Neural crest cell (in vitro differentiated cells): Measurements from ENCODE around the gene GNAT2. TPM values are rescaled to one million over a fixed set of nuclear protein-coding genes. Genes with fewer than 3 reads are reported as not detected.

Experiments
- DNase-seq: peaks from one replicate; pipeline ENCODE4 v3.0.0; 2021; ENCODE audit warnings: low read depth, mixed read lengths, low spot score
- H3K27ac Mint-ChIP-seq: one replicate; pipeline ENCODE4 v1.8.0; 2021; ENCODE audit warnings: mild to moderate bottlenecking, mixed read lengths; ENCODE audit not compliant: unreplicated experiment
- H3K27me3 Mint-ChIP-seq: 2 replicates; pipeline ENCODE4 v1.8.0; 2021; ENCODE audit warnings: low read depth, mild to moderate bottlenecking, mixed read lengths
- H3K36me3 Mint-ChIP-seq: 2 replicates; pipeline ENCODE4 v1.8.0; 2021; ENCODE audit warnings: low read depth, mild to moderate bottlenecking, mixed read lengths
- H3K4me1 Mint-ChIP-seq: 2 replicates; pipeline ENCODE4 v1.8.0; 2021; ENCODE audit warnings: mixed read lengths
- H3K4me3 Mint-ChIP-seq: one replicate; pipeline ENCODE4 v1.8.0; 2021; ENCODE audit warnings: mild to moderate bottlenecking, mixed read lengths
- H3K9me3 Mint-ChIP-seq: 2 replicates; pipeline ENCODE4 v1.8.0; 2021; ENCODE audit warnings: mixed read lengths
- total RNA-seq: library from RNA; stranded (reverse); gene quantifications from 2 replicates; pipeline ENCODE4 v1.2.1, GENCODE V29; 2021
- TF ChIP-seq, protein P1 (sequence below): fragments of 200-600 bp; sonication (generic); conservative IDR thresholded peaks from 2 replicates; pipeline ENCODE4 v1.5.0; 2021; ENCODE audit warnings: antibody characterized with exemption, mild to moderate bottlenecking

GNAT2 gene
- total RNA-seq, 1 donor from 2014 or later = not detected

GRCh38 chr1:109589679-109590078 is 29.7 kb downstream of the GNAT2 start:
- no peaks in the 10 kb centered on the region for H3K4me1 Mint-ChIP-seq
- H3K9me3 Mint-ChIP-seq = no peaks in the 10 kb centered on the region
- H3K27ac Mint-ChIP-seq = no peak overlapping the region
- TF ChIP-seq, protein P1, sequence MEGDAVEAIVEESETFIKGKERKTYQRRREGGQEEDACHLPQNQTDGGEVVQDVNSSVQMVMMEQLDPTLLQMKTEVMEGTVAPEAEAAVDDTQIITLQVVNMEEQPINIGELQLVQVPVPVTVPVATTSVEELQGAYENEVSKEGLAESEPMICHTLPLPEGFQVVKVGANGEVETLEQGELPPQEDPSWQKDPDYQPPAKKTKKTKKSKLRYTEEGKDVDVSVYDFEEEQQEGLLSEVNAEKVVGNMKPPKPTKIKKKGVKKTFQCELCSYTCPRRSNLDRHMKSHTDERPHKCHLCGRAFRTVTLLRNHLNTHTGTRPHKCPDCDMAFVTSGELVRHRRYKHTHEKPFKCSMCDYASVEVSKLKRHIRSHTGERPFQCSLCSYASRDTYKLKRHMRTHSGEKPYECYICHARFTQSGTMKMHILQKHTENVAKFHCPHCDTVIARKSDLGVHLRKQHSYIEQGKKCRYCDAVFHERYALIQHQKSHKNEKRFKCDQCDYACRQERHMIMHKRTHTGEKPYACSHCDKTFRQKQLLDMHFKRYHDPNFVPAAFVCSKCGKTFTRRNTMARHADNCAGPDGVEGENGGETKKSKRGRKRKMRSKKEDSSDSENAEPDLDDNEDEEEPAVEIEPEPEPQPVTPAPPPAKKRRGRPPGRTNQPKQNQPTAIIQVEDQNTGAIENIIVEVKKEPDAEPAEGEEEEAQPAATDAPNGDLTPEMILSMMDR = no peak
- peaks cover 11% of the 10 kb centered on the region for H3K36me3 Mint-ChIP-seq
- H3K27me3 Mint-ChIP-seq = no peaks in the 10 kb centered on the region
- no peak overlapping the region for H3K4me3 Mint-ChIP-seq
- DNase-seq = no peak

- TF ChIP-seq, protein P1 = no peak
- no peak overlapping the region for H3K4me3 Mint-ChIP-seq
- H3K36me3 Mint-ChIP-seq = peaks cover 13% of the 10 kb centered on the region
- H3K27ac Mint-ChIP-seq = no peak overlapping the region
- H3K9me3 Mint-ChIP-seq = no peaks in the 10 kb centered on the region
- H3K27me3 Mint-ChIP-seq = no peaks in the 10 kb centered on the region
- no peaks in the 10 kb centered on the region for H3K4me1 Mint-ChIP-seq
- DNase-seq = no peak
Observed at GRCh38 chr1:109589177-109589576, 30.2 kb downstream of the GNAT2 start.

DNA sequence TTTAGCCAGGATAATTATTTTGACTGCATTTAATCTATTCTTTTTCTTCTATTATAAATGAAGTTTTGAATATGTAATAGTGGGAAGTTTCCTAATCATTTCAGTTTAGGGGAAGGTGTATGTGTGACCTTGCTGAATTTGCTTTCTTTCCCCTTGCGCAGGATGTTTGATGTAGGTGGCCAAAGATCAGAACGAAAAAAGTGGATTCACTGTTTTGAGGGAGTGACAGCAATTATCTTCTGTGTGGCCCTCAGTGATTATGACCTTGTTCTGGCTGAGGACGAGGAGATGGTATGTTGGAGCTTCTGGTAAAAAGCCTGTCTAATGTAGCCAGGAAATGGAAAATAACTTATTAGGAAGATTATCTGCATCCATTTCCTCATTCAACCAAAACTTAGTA is 33.4 kb downstream of the GNAT2 start:
- no peak for DNase-seq
- no peak overlapping the region for H3K4me3 Mint-ChIP-seq
- no peaks in the 10 kb centered on the region for H3K4me1 Mint-ChIP-seq
- peaks cover 11% of the 10 kb centered on the region for H3K36me3 Mint-ChIP-seq
- H3K9me3 Mint-ChIP-seq = no peaks in the 10 kb centered on the region
- TF ChIP-seq, protein P1 = no peak
- H3K27ac Mint-ChIP-seq = no peak overlapping the region
- H3K27me3 Mint-ChIP-seq = no peaks in the 10 kb centered on the region

GRCh38 chr1:109584766-109585165 is 34.6 kb downstream of the GNAT2 start:
- H3K9me3 Mint-ChIP-seq = no peaks in the 10 kb centered on the region
- H3K27ac Mint-ChIP-seq = no peak overlapping the region
- TF ChIP-seq, protein P1 = no peak
- H3K4me3 Mint-ChIP-seq = no peak overlapping the region
- H3K4me1 Mint-ChIP-seq = no peaks in the 10 kb centered on the region
- no peak for DNase-seq
- peaks cover 11% of the 10 kb centered on the region for H3K36me3 Mint-ChIP-seq
- no peaks in the 10 kb centered on the region for H3K27me3 Mint-ChIP-seq

- Mint-ChIP-seq H3K4me1 (no peaks in the 10 kb centered on the region), H3K36me3 (peaks cover 14% of the 10 kb centered on the region), H3K27me3 (no peaks in the 10 kb centered on the region), H3K9me3 (no peaks in the 10 kb centered on the region), H3K4me3 (no peak overlapping the region), H3K27ac (no peak overlapping the region)
- TF ChIP-seq, protein P1 = no peak
- DNase-seq = no peak
Observed at GRCh38 chr1:109582021-109582420, 37.4 kb downstream of the GNAT2 start.

GRCh38 chr1:109579491-109579890 is 39.9 kb downstream of the GNAT2 start:
- no peaks in the 10 kb centered on the region for H3K4me1 Mint-ChIP-seq
- H3K9me3 Mint-ChIP-seq = no peaks in the 10 kb centered on the region
- TF ChIP-seq, protein P1 = no peak

More at GRCh38 chr1:109579491-109579890, 39.9 kb downstream of the GNAT2 start:
- H3K27me3 Mint-ChIP-seq = no peaks in the 10 kb centered on the region
- H3K36me3 Mint-ChIP-seq = peaks cover 11% of the 10 kb centered on the region
- DNase-seq = no peak
- no peak overlapping the region for H3K27ac Mint-ChIP-seq
- H3K4me3 Mint-ChIP-seq = no peak overlapping the region
